ENCODE measurements around the gene APP.

GRCh38 chr21:26115899-26116298 lies 54.7 kb downstream of the APP start:
- TF ChIP-seq, protein P1, sequence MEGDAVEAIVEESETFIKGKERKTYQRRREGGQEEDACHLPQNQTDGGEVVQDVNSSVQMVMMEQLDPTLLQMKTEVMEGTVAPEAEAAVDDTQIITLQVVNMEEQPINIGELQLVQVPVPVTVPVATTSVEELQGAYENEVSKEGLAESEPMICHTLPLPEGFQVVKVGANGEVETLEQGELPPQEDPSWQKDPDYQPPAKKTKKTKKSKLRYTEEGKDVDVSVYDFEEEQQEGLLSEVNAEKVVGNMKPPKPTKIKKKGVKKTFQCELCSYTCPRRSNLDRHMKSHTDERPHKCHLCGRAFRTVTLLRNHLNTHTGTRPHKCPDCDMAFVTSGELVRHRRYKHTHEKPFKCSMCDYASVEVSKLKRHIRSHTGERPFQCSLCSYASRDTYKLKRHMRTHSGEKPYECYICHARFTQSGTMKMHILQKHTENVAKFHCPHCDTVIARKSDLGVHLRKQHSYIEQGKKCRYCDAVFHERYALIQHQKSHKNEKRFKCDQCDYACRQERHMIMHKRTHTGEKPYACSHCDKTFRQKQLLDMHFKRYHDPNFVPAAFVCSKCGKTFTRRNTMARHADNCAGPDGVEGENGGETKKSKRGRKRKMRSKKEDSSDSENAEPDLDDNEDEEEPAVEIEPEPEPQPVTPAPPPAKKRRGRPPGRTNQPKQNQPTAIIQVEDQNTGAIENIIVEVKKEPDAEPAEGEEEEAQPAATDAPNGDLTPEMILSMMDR (IDR thresholded peaks at IDR 0.05), result no peak
- TF ChIP-seq POLR2AphosphoS5 (IDR thresholded peaks at IDR 0.05) (no peak), POLR2A (IDR thresholded peaks at IDR 0.05) (no peak), EP300 (IDR thresholded peaks at IDR 0.05; ENCODE audit: low read depth) (no peak)
